Measurements from ENCODE around the gene NHLRC2.

Gene NHLRC2

DNA sequence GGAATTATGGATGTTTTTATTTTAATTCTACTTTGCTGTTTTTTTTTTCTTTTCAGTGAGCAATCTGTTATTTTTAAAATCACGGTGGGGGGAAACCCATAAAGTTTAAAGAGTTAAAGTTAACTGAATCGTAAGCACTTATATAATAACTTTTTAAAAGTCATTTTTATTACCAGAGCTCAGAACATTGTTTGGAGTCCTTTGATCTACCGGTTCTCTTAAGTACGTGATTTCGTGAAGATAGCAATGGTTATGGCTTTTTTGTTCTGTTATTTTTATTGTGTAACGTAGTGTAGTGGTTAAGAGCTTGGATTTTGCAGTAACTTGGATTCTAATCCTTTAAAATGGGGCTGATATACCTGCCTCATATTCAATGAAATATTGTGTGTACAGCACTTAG lies 57.4 kb downstream of the NHLRC2 start:
- no peak for DNase-seq (ENCODE audit: low read depth)

DNA sequence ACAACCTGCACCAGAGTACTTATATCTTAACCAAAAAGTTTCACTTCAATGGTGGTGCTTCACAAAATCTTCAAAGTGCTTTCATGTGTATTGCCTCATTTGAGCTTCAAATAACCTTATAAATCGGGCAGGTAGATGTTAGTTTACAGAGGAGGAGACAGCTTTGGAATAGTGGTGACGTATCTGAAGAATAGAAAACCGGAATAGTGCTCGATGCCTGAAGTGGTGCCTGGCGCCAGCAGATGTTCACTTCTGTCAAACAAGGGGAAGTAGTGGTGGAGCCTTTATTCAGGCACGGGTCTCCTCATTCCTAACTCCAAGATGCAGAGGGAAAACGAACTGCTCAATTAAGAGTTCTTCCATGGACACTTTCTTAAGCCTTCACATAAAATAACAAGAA lies 58.1 kb downstream of the NHLRC2 start:
- DNase-seq (ENCODE audit: low read depth) = no peak

DNA sequence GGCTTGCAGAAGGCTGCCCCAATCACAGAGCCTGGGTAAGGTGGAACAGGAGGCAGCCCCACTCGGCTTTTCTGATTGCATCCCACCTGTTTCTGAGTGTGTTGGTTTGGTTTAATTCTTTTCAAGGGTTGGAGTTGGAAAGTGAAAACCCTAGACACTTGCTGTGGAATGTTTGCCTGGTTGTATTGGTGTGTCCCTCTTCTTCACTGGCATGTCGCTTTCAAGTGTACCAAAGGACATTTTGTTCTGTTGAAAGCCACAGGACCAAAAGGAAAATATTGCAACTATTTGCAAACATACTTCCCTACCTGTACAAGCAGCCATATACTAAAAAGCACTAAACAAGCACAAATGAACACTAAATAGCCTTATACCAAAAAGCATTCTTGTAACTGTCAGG lies 60.5 kb downstream of the NHLRC2 start:
- no peak for DNase-seq (ENCODE audit: low read depth)

- no peak for DNase-seq (ENCODE audit: low read depth)
Measured at GRCh38 chr10:113915540-113915939, 61.1 kb downstream of the NHLRC2 start.

DNA sequence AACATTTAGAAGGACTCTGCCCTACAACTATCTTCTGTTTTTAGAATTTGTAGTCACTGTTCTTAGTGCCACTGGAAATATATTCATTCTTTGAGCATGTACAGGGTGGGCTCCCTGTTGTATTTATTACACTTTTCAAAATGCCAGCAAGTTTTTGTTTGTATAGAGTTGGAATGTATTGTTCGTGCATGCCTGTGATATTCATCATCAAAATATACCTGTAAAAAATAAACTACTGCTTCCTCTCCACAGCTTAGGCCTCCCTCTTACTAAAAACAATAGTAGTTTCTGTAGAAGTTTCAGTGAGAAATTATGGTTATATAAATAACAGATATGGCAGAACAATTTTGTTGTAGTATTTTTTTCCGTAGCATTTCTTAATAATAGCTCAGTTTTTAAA lies 61.6 kb downstream of the NHLRC2 start:
- DNase-seq (ENCODE audit: low read depth) = no peak

- DNase-seq (ENCODE audit: low read depth) = no peak
Measured at GRCh38 chr10:113917636-113918035, 63.2 kb downstream of the NHLRC2 start.

DNA sequence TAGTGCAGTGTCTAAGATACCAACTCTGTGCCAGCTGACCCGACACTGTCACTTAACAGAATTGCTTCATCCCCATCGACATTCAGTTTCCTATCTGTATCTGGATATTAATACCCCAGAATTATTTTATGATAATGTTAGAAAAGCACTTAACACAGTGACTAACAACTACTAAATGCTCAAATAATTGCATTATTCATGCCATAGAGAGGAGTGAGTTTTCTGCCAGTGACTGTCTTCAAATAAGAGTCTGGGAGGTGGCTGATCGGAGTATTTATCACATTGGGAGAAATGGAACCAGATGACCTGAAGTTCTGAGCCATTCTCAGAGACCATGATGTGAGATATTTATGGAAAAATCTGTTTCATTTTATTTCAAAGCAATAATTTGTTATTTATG lies 65.7 kb downstream of the NHLRC2 start:
- DNase-seq (ENCODE audit: low read depth) = no peak

- no peak for DNase-seq (ENCODE audit: low read depth)
Measured at GRCh38 chr10:113920875-113921274, 66.4 kb downstream of the NHLRC2 start.

GRCh38 chr10:113921561-113922370 lies 67.3 kb downstream of the NHLRC2 start:
- DNase-seq (ENCODE audit: low read depth) = no peak

- no peak for DNase-seq (ENCODE audit: low read depth)
Measured at GRCh38 chr10:113922787-113923570, 68.5 kb downstream of the NHLRC2 start.

DNA sequence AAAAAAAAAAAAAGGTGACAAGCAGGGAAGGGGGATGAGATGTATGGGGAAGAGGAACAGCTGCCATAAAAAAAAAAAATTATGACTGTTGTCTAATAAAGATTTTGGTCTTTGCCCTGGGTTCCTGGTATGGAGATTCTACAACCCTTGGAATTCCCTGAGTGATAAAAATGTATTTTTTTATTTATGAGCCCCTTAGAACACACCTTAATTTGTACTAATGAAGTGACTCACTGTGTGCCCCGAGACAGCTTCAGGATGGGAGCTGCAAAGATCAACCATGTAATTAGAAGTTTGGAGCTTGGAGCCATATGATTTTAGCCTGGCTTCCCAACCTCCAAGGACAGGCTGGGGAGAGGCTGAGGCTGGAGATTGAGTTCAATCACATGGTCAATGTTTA lies 69.7 kb downstream of the NHLRC2 start:
- DNase-seq (ENCODE audit: low read depth) = no peak

DNA sequence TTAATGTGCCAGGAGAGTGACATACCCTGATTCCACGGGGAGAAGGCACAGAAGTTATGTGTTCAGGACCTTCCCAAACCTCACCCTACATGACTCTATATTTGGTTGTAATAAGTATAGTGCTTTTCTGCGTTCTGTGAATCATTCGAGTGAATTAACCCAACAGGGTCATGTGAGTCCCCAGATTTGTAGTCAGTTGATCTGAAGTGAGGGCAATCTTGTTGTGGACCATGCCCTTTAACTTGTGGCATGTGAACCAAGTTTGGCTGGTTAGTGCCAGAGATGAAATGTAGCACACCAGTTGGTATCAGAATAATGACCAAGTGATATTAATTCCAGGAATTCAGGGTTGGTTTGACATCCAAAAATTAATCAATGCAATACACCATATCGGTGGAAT lies 70.2 kb downstream of the NHLRC2 start:
- no peak for DNase-seq (ENCODE audit: low read depth)

DNA sequence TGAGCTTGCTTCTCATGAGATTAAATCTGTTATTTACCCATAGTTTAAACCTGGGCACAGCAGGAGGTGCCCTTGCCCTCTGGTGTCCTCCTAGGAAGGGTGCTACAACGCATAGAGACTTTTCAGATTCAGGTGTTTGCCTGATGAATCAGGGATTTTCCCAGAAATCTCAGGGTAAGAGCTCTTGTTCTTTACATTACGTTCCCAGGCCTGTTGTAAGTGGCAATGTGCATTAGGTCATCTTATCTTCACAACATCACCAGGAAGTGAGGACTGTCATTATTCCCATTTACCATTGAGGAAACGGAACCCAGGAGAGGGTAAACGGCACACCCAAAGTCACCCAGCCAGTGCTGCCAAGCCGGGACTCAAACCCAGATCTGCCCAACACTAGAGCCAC lies 73.0 kb downstream of the NHLRC2 start:
- DNase-seq (ENCODE audit: low read depth) = no peak

- no peak for DNase-seq (ENCODE audit: low read depth)
Measured at GRCh38 chr10:113928830-113929229, 74.4 kb downstream of the NHLRC2 start.

- DNase-seq (ENCODE audit: low read depth) = no peak
Measured at GRCh38 chr10:113929522-113929921, 75.1 kb downstream of the NHLRC2 start.

DNA sequence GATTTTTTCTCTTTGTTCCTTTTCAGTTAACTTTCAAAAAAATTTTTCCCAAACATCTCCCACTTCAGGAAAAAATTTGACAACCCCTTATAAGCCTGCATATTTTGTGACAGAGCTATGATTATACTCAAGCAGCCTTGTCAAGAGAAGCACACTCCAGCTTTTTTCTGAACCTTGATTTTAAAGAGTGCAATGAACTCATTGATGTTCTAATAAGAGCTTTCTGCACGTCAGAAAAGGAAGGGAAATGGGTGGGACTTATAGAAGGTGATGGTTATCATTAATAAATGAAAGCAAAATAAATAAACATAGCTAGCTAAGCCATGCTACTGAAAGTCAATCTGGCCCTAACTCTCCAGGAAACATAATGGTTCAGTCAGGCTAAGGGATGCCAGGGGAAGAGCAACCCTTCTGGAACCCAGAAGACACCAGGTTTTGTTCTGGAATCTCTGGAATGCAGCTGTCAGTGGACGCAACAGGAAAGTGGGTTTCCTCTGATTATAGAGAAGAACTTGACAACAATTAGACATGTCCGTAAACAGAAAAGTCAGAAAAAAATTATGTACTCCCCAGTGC lies 76.1 kb downstream of the NHLRC2 start:
- DNase-seq (ENCODE audit: low read depth) = no peak

DNA sequence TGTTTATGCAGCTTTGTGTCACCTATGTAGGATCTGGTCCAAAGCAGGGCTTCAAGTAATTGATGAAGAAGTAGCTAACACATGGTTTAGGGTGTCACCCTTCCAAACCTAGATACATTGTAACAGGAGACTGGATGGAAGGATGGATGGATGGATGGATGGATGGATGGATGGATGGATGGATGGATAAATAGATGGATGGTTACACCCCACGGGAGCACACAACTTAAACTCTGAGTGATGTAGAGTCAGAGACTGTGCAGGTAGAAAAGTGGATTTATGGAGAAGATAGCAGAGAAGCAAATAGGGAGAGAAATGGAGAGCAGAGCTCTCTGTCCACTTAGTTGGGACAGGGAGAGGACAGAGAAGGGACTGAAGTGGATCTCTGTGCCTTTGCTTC lies 78.4 kb downstream of the NHLRC2 start:
- DNase-seq (ENCODE audit: low read depth) = no peak

- no peak for DNase-seq (ENCODE audit: low read depth)
Measured at GRCh38 chr10:113933894-113934532, 79.6 kb downstream of the NHLRC2 start.

DNA sequence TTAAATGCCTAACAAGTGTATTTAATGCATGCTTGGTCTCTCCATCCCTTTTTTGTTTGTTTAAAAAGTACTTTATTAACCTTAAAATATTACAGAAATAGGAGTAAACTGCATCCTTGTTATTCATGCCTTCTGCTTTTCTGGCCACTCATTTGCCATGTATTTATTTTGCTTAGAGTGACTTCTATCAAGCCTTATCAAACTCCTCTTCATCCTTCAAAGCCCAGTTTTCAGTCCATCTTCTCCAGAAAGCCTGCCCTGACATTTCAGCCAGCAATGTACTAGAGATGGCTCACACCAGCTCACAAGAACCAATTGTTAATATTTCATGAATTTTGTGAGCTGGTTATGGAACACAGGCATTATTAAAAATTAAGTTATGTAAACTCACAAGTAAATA lies 82.8 kb downstream of the NHLRC2 start:
- no peak for DNase-seq (ENCODE audit: low read depth)

DNA sequence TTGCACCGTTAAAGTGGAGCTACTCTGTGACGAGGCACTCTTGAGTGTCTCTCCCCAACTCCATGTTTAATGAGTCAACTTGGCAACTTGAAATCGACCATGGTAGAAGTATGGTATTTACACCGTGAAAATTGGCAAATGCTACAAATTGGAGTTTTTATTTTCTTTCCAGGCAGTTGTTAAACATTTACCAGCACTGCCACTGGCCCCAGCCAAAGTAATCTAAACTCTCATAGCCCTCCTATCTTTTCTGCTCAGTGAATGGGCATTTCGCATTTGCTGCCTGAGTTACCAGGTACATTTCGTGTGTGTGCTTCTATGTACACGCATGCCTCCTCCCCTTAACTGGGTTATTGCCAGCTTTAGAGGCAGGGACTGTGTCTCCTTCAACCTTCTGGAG lies 83.3 kb downstream of the NHLRC2 start:
- DNase-seq (ENCODE audit: low read depth) = no peak

DNA sequence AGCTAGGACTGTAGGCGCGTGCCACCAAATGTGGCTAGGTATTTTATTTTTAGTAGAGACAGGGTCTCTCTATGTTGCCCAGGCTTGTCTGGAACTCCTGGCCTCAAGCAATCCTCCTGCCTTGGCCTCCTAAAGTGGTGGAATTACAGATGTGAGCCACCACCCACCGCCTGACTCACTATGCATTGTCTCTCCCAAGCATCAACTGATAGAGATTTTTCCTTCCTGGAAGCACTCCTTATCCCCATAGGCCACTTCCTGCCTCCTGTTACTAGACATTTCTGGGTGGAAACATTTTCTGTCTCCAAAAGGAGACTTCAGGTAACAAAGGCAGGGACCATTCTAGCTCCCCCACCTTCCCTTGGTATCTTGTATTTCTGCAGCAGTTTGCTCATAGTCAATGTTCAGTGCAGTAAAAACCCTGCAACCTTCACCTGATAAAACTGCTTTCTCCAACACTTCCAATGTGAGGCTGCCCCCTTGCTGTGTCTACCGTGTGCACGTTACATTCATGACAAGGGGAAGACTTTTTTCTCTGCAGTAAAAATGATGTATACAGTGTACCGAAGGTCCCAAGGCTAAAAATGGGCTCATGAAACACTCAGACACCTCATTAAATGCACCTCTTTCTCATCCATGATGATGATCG lies 84.9 kb downstream of the NHLRC2 start:
- no peak for DNase-seq (ENCODE audit: low read depth)

GRCh38 chr10:113941140-113941539 lies 86.7 kb downstream of the NHLRC2 start:
- DNase-seq (ENCODE audit: low read depth) = no peak
